IPS-NIHi11 (cell line): Measurements from ENCODE around the gene COL7A1.

Source experiments
- DNase-seq: peaks from one replicate; pipeline ENCODE4 v3.0.0; 2012; ENCODE audit warnings: mixed read lengths, low spot score

The COL7A1 gene

GRCh38 chr3:48591886-48592518 lies 3.1 kb downstream of the COL7A1 start:
- no peak for DNase-seq

GRCh38 chr3:48591436-48591835 lies 3.7 kb downstream of the COL7A1 start:
- DNase-seq = no peak

- no peak for DNase-seq
Observed at GRCh38 chr3:48588230-48588629, 6.9 kb downstream of the COL7A1 start.

GRCh38 chr3:48587686-48588085 lies 7.4 kb downstream of the COL7A1 start:
- no peak for DNase-seq

DNA sequence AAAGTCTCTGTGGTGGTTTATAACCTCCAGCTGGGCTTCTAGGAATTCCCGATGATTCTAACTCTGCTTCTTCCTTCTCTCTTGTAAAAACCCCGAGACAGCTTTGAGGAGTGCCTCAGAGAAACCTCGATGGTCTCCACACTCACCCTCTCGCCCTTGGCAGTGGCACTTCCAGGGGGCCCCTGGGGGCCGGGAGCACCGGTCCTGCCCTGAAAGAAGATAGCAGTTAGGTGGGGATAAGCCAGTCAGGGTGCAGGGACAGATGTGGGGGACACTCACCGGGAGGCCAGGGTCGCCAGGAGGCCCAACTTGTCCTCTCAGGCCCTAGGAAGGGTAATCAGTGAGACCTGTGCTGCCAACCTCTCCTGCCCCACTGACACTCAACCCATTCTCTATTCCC lies 9.7 kb downstream of the COL7A1 start:
- no peak for DNase-seq

DNA sequence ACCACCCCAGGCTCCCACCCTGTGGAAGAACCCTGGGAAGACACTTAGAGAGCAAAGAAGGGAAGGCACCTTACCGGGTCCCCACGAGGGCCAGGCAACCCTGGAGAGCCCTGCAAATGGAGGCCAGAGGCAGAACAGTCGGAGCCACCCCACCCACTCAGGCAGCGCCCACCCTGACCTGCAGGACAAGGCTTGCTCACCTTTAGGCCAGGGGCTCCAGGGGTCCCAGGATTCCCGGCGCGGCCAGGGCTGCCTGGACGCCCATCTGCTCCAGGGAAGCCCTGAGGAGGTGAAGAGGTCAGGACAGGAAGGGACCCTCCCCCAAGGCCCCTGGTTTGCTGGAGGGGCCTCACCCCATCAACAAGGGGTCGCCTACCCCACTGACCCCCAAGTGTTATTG lies 10.3 kb downstream of the COL7A1 start:
- no peak for DNase-seq

DNA sequence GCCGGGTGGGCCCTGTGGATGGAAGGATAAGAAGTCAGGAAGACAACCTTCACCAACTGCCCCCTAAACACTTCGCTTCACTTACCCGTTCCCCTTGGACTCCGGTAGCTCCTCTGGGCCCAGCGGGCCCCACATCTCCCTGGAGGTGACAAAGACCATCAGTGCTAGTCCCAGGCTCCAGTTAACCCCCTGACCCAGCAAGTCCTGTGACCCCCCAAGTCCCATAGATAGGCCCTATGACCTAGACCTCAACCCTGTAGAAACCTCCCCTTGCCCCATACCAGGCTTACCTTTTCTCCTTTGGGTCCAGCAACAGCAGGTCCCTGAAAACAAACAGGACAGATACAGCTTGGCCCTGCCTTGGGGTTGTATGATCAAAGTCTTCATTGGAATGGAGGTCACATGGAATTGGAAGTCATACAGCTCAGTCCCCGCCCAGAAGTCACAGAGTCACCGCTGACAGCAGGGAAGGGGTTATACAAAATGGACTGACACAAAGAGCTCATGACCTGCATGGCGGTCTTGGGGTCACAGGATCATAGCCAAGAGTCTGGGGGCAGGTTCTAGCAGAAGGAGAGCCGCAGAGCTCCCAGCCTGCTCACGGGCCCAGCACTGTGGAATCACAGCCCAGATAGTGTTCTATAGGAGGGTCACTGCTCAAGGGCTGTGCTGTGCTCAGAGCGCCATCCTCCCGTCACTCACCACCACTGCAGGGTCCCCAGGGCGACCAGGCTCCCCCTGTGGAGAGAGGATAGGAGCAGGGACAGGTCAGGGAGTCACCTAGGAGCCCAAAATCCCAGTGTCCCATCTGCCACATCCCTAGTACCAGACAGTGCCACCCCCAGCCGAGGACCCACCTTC lies 13.3 kb downstream of the COL7A1 start:
- no peak for DNase-seq

- DNase-seq = no peak
Observed at GRCh38 chr3:48576647-48577046, 18.5 kb downstream of the COL7A1 start.

GRCh38 chr3:48575366-48575765 lies 19.8 kb downstream of the COL7A1 start:
- no peak for DNase-seq

- no peak for DNase-seq
Observed at GRCh38 chr3:48573973-48574585, 21.1 kb downstream of the COL7A1 start.

DNA sequence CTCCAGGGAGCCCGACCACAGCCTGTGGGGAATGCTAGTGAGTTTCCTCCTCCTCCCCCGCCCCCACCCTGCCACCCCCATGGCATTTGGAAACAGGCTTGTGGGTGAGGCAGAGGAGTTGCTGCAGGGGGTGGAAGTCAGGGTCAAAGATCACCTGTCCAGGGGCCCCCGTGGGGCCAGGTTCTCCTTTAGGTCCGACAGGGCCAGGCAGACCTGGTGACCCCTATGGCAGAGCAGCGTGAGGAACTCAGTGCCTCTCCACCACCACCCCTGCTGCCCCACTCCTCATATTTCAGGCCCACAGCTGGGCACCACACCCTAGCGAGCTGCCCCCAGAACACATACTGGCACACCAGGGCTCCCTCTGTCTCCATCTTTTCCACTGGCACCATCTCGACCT lies 22.6 kb downstream of the COL7A1 start:
- no peak for DNase-seq

GRCh38 chr3:48571938-48572337 lies 23.2 kb downstream of the COL7A1 start:
- no peak for DNase-seq

- DNase-seq = no peak
Observed at GRCh38 chr3:48569808-48570450, 25.2 kb downstream of the COL7A1 start.

- no peak for DNase-seq
Observed at GRCh38 chr3:48569400-48569799, 25.7 kb downstream of the COL7A1 start.

GRCh38 chr3:48568476-48568875 lies 26.7 kb downstream of the COL7A1 start:
- no peak for DNase-seq

GRCh38 chr3:48567500-48567899 lies 27.6 kb downstream of the COL7A1 start:
- no peak for DNase-seq

GRCh38 chr3:48567090-48567489 lies 28.0 kb downstream of the COL7A1 start:
- no peak for DNase-seq

DNA sequence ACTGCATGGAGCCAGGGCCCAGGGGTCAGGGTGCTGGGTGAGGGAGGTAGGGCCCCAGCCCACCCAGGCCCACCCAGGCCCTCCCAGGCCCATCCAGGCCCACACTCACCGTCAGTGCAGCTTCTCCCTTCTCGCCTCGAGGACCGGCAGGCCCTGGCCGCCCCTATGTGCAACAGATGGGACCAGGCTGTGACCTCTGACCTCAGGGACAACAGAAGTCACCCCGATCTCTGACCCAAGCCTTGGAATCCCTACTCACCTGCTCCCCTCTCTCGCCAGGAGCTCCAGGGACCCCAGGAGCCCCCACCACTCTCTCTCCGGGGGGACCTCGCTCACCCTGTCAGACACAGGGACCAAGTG lies 28.7 kb downstream of the COL7A1 start:
- DNase-seq = no peak

GRCh38 chr3:48565591-48566400 lies 29.3 kb downstream of the COL7A1 start:
- no peak for DNase-seq

DNA sequence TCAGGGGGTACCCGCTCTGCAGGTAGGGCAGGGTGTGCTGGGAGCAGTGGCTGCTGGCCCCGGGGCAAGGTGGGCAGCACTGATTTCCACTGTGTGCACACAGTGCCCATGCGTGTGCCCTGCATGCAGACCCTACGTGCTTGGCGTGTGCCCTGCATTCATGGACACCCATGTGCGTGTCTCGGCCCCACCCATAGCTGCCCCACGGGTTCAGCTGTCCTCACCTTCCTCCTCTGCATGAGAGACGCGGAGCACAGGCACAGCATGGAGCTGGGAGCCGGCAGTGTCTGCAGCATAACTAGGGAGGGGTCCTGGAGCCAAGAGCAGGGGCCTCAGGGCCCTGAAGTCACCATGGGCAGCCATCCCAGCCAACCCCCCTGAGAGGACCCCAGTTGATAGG lies 29.9 kb downstream of the COL7A1 start:
- DNase-seq = no peak

- no peak for DNase-seq
Observed at GRCh38 chr3:48564667-48565066, 30.5 kb downstream of the COL7A1 start.

- no peak for DNase-seq
Observed at GRCh38 chr3:48564022-48564421, 31.1 kb downstream of the COL7A1 start.
